K562 (cell line): ENCODE results near the gene ZNF740. TPM values are rescaled to one million over a fixed set of nuclear protein-coding genes. Genes with fewer than 3 reads are reported as not detected.

Experiments
- polyA plus RNA-seq, 8 experiments: library from polyadenylated mRNA; depleted of rRNA in 4 of 8; stranded (reverse) in 5 of 8; unstranded in 3 of 8; fragments of >200 nt; fragmentation: Nextera tagmentation in 2 of 8; fragmentation: Illumina TruSeq in 1 of 8; extraction: Ambion mirVana in 2 of 8; extraction: Trizol in 1 of 8; gene quantifications; 2 replicates each; pipeline versions ENCODE4 v1.2.1 to v1.2.3, GENCODE V29; 2011 to 2014; ENCODE audit warnings: inconsistent platforms in 1 of 8, missing spikeins in 1 of 8
- small RNA-seq: library from RNA; depleted of rRNA; stranded (forward); fragments of <200 nt; gene quantifications from one replicate; pipeline ENCODE3, GENCODE V24; 2014
- total RNA-seq, 7 experiments: library from RNA; depleted of rRNA in 6 of 7; stranded (reverse); fragments of >200 nt in 6 of 7; fragmentation: Illumina TruSeq in 2 of 7; extraction: Trizol in 2 of 7; gene quantifications; 2 replicates each; pipeline versions ENCODE4 v1.2.1 to v1.2.3, GENCODE V29; 2011 to 2021; ENCODE audit warnings: low replicate concordance in 1 of 7

ZNF740 gene
- total and polyA plus RNA-seq, 9 of the 15 experiments (the other 6 are each of a cell fraction or from before 2014, with no cell fraction given): 0.57 to 46.4 (median 18.6) TPM

Small RNA genes lying within 50 kb of the gene (small RNA-seq; reads per million reads assigned to genes)
- gene HIGD1AP1 (0.15 reads per million), gene RNU6-333P (not detected)

Other genes starting within 250 kb of the ZNF740 start
Only the 7 nearest of the 16 such genes appear.
- gene SPRYD3, start 101.3 kb upstream of the ZNF740 start, total RNA-seq (2014; rRNA removed): 8.4 and 10.6 TPM in 2 replicates
- gene SPRYD3, start 101.3 kb upstream of the ZNF740 start, total RNA-seq (2014; rRNA removed; fragmentation: Illumina TruSeq; extraction: Trizol): 4.1 and 5.1 TPM in 2 replicates
- 5.0 and 5.9 TPM in 2 replicates for gene SPRYD3, start 101.3 kb upstream of the ZNF740 start, total RNA-seq (2015; rRNA removed; fragmentation: Illumina TruSeq; extraction: Trizol)
- gene SPRYD3, start 101.3 kb upstream of the ZNF740 start, total RNA-seq (2021): 10.8 and 13.6 TPM in 2 replicates
- 6.2 and 7.6 TPM in 2 replicates for gene SPRYD3, start 101.3 kb upstream of the ZNF740 start, polyA plus RNA-seq (2011; rRNA removed)
- gene SPRYD3, start 101.3 kb upstream of the ZNF740 start, polyA plus RNA-seq (2014; fragmentation: Illumina TruSeq; extraction: Trizol): 10.6 and 11.4 TPM in 2 replicates
- gene SPRYD3, start 101.3 kb upstream of the ZNF740 start, polyA plus RNA-seq (2014; fragmentation: Nextera tagmentation; extraction: Ambion mirVana): 1 to 10 TPM; 1.5 to 2.6 TPM
- gene SPRYD3, start 101.3 kb upstream of the ZNF740 start, polyA plus RNA-seq (2014; rRNA removed): 9.1 and 11.0 TPM in 2 replicates
- 1.2 and 1.6 TPM in 2 replicates for gene IGFBP6, start 83.1 kb upstream of the ZNF740 start, total RNA-seq (2014; rRNA removed)
- gene IGFBP6, start 83.1 kb upstream of the ZNF740 start, total RNA-seq (2014; rRNA removed; fragmentation: Illumina TruSeq; extraction: Trizol): 0.36 and 0.61 TPM in 2 replicates
- 0.38 and 0.76 TPM in 2 replicates for gene IGFBP6, start 83.1 kb upstream of the ZNF740 start, total RNA-seq (2015; rRNA removed; fragmentation: Illumina TruSeq; extraction: Trizol)
- gene IGFBP6, start 83.1 kb upstream of the ZNF740 start, total RNA-seq (2021): 1.4 and 2.3 TPM in 2 replicates
- 0.24 and 1.4 TPM in 2 replicates for gene IGFBP6, start 83.1 kb upstream of the ZNF740 start, polyA plus RNA-seq (2011; rRNA removed)
- 0.52 and 0.62 TPM in 2 replicates for gene IGFBP6, start 83.1 kb upstream of the ZNF740 start, polyA plus RNA-seq (2014; fragmentation: Illumina TruSeq; extraction: Trizol)
- gene IGFBP6, start 83.1 kb upstream of the ZNF740 start, polyA plus RNA-seq (2014; fragmentation: Nextera tagmentation; extraction: Ambion mirVana): under 1 TPM; 0.15 to 0.23 TPM
- 0.54 and 2.4 TPM in 2 replicates for gene IGFBP6, start 83.1 kb upstream of the ZNF740 start, polyA plus RNA-seq (2014; rRNA removed)
- gene SOAT2, start 77.2 kb upstream of the ZNF740 start, total RNA-seq (2014; rRNA removed): not detected in 2 replicates
- not detected in 2 replicates for gene SOAT2, start 77.2 kb upstream of the ZNF740 start, total RNA-seq (2014; rRNA removed; fragmentation: Illumina TruSeq; extraction: Trizol)
- not detected in 2 replicates for gene SOAT2, start 77.2 kb upstream of the ZNF740 start, total RNA-seq (2015; rRNA removed; fragmentation: Illumina TruSeq; extraction: Trizol)
- gene SOAT2, start 77.2 kb upstream of the ZNF740 start, total RNA-seq (2021): not detected in 2 replicates
- not detected in 2 replicates for gene SOAT2, start 77.2 kb upstream of the ZNF740 start, polyA plus RNA-seq (2011; rRNA removed)
- not detected in 2 replicates for gene SOAT2, start 77.2 kb upstream of the ZNF740 start, polyA plus RNA-seq (2014; fragmentation: Illumina TruSeq; extraction: Trizol)
- gene SOAT2, start 77.2 kb upstream of the ZNF740 start, polyA plus RNA-seq (2014; fragmentation: Nextera tagmentation; extraction: Ambion mirVana): not detected
- gene SOAT2, start 77.2 kb upstream of the ZNF740 start, polyA plus RNA-seq (2014; rRNA removed): 0.04 TPM in 1 of 2 replicates, not detected in the other
- gene CSAD, start 203 bp downstream of the ZNF740 start, total RNA-seq (2014; rRNA removed): 8.1 and 8.5 TPM in 2 replicates
- gene CSAD, start 203 bp downstream of the ZNF740 start, total RNA-seq (2014; rRNA removed; fragmentation: Illumina TruSeq; extraction: Trizol): 5.7 and 8.1 TPM in 2 replicates
- gene CSAD, start 203 bp downstream of the ZNF740 start, total RNA-seq (2015; rRNA removed; fragmentation: Illumina TruSeq; extraction: Trizol): 6.7 and 7.0 TPM in 2 replicates
- 10.3 and 10.9 TPM in 2 replicates for gene CSAD, start 203 bp downstream of the ZNF740 start, total RNA-seq (2021)
- gene CSAD, start 203 bp downstream of the ZNF740 start, polyA plus RNA-seq (2011; rRNA removed): 19.6 and 26.6 TPM in 2 replicates
- 11.1 and 16.8 TPM in 2 replicates for gene CSAD, start 203 bp downstream of the ZNF740 start, polyA plus RNA-seq (2014; fragmentation: Illumina TruSeq; extraction: Trizol)
- 1 to 10 TPM; 1.8 to 2.4 TPM for gene CSAD, start 203 bp downstream of the ZNF740 start, polyA plus RNA-seq (2014; fragmentation: Nextera tagmentation; extraction: Ambion mirVana)
- gene CSAD, start 203 bp downstream of the ZNF740 start, polyA plus RNA-seq (2014; rRNA removed): 17.1 TPM in 2 replicates
- gene ITGB7, start 26.5 kb downstream of the ZNF740 start, total RNA-seq (2014; rRNA removed): 1.3 and 1.9 TPM in 2 replicates
- 0.41 and 0.55 TPM in 2 replicates for gene ITGB7, start 26.5 kb downstream of the ZNF740 start, total RNA-seq (2014; rRNA removed; fragmentation: Illumina TruSeq; extraction: Trizol)
- 0.54 and 0.64 TPM in 2 replicates for gene ITGB7, start 26.5 kb downstream of the ZNF740 start, total RNA-seq (2015; rRNA removed; fragmentation: Illumina TruSeq; extraction: Trizol)
- 2.0 and 3.5 TPM in 2 replicates for gene ITGB7, start 26.5 kb downstream of the ZNF740 start, total RNA-seq (2021)
- 0.98 and 1.5 TPM in 2 replicates for gene ITGB7, start 26.5 kb downstream of the ZNF740 start, polyA plus RNA-seq (2011; rRNA removed)
- 0.57 and 0.67 TPM in 2 replicates for gene ITGB7, start 26.5 kb downstream of the ZNF740 start, polyA plus RNA-seq (2014; fragmentation: Illumina TruSeq; extraction: Trizol)
- gene ITGB7, start 26.5 kb downstream of the ZNF740 start, polyA plus RNA-seq (2014; fragmentation: Nextera tagmentation; extraction: Ambion mirVana): under 1 TPM; 0.06 to 0.10 TPM
- gene ITGB7, start 26.5 kb downstream of the ZNF740 start, polyA plus RNA-seq (2014; rRNA removed): 1.2 and 1.9 TPM in 2 replicates
- gene RARG, start 51.5 kb downstream of the ZNF740 start, total RNA-seq (2014; rRNA removed): 1.9 and 3.3 TPM in 2 replicates
- gene RARG, start 51.5 kb downstream of the ZNF740 start, total RNA-seq (2014; rRNA removed; fragmentation: Illumina TruSeq; extraction: Trizol): 1.8 and 3.1 TPM in 2 replicates
- 3.8 and 4.7 TPM in 2 replicates for gene RARG, start 51.5 kb downstream of the ZNF740 start, total RNA-seq (2015; rRNA removed; fragmentation: Illumina TruSeq; extraction: Trizol)
- gene RARG, start 51.5 kb downstream of the ZNF740 start, total RNA-seq (2021): 7.6 and 9.4 TPM in 2 replicates
- 4.1 and 4.7 TPM in 2 replicates for gene RARG, start 51.5 kb downstream of the ZNF740 start, polyA plus RNA-seq (2011; rRNA removed)
- gene RARG, start 51.5 kb downstream of the ZNF740 start, polyA plus RNA-seq (2014; fragmentation: Illumina TruSeq; extraction: Trizol): 6.0 and 7.8 TPM in 2 replicates
- under 1 TPM; 0.18 to 0.36 TPM for gene RARG, start 51.5 kb downstream of the ZNF740 start, polyA plus RNA-seq (2014; fragmentation: Nextera tagmentation; extraction: Ambion mirVana)
- 4.9 and 6.5 TPM in 2 replicates for gene RARG, start 51.5 kb downstream of the ZNF740 start, polyA plus RNA-seq (2014; rRNA removed)
- 18.7 and 22.9 TPM in 2 replicates for gene ESPL1, start 87.6 kb downstream of the ZNF740 start, total RNA-seq (2014; rRNA removed)
- 8.8 and 10.3 TPM in 2 replicates for gene ESPL1, start 87.6 kb downstream of the ZNF740 start, total RNA-seq (2014; rRNA removed; fragmentation: Illumina TruSeq; extraction: Trizol)
- 18.8 and 19.0 TPM in 2 replicates for gene ESPL1, start 87.6 kb downstream of the ZNF740 start, total RNA-seq (2015; rRNA removed; fragmentation: Illumina TruSeq; extraction: Trizol)
- gene ESPL1, start 87.6 kb downstream of the ZNF740 start, total RNA-seq (2021): 47.9 and 55.0 TPM in 2 replicates
- 17.3 and 26.6 TPM in 2 replicates for gene ESPL1, start 87.6 kb downstream of the ZNF740 start, polyA plus RNA-seq (2011; rRNA removed)
- 29.0 and 29.5 TPM in 2 replicates for gene ESPL1, start 87.6 kb downstream of the ZNF740 start, polyA plus RNA-seq (2014; fragmentation: Illumina TruSeq; extraction: Trizol)
- gene ESPL1, start 87.6 kb downstream of the ZNF740 start, polyA plus RNA-seq (2014; fragmentation: Nextera tagmentation; extraction: Ambion mirVana): 1 to 10 TPM; 1.2 to 1.6 TPM
- gene ESPL1, start 87.6 kb downstream of the ZNF740 start, polyA plus RNA-seq (2014; rRNA removed): 19.4 and 23.9 TPM in 2 replicates